ENCODE data around the gene UBTF. TPM values are rescaled to one million over a fixed set of nuclear protein-coding genes. Genes with fewer than 3 reads are reported as not detected.

The UBTF gene
- total RNA-seq, 1 donor from 2014 or later: 23.7 TPM

- Histone ChIP-seq H3K9ac (no peak overlapping the region), H3K4me1 (no peaks in the 10 kb centered on the region), H3K27ac (no peak overlapping the region), H3K27me3 (no peaks in the 10 kb centered on the region), H3K36me3 (no peaks in the 10 kb centered on the region), H3K4me2 (no peak overlapping the region), H4K20me1 (ENCODE audit: low read depth) (no peaks in the 10 kb centered on the region), H3K79me2 (ENCODE audit: low read depth) (peaks cover 26% of the 10 kb centered on the region), H3K9me3 (ENCODE audit: low read depth) (no peaks in the 10 kb centered on the region), H3K4me3 (no peak overlapping the region), H3F3A (ENCODE audit: low read depth) (no peaks in the 10 kb centered on the region), H2AFZ (replicated peaks) (no peak overlapping the region)
- DNase-seq (ENCODE audit: low spot score): no peak
- no peak for TF ChIP-seq EZH2phosphoT487 (IDR thresholded peaks at IDR 0.05)
- no peak for TF ChIP-seq EZH2 (IDR thresholded peaks at IDR 0.05)
- no peak for TF ChIP-seq CTCF (IDR thresholded peaks at IDR 0.05)
- Mint-ChIP-seq H3K4me1 (no peaks in the 10 kb centered on the region), H3K4me3 (no peak overlapping the region), H3K27me3 (ENCODE audit: insufficient read depth, low read depth) (no peaks in the 10 kb centered on the region), H3K9me3 (no peaks in the 10 kb centered on the region), H3K27ac (no peak overlapping the region), H3K36me3 (peaks cover 21% of the 10 kb centered on the region)
Measured at GRCh38 chr17:44155488-44155887, 64.0 kb downstream of the UBTF start.

Small RNA genes lying within 50 kb of the gene (microRNA-seq; reads per million reads assigned to microRNA genes)
- not detected for gene MIR6782

Small RNA genes lying within 50 kb of the gene (small RNA-seq; reads per million reads assigned to genes)
- not detected for gene MIR6782

Other genes starting within 250 kb of the UBTF start
- gene NAGS, start 215.1 kb downstream of the UBTF start, total RNA-seq (ENCODE audit: low replicate concordance): 1.8 and 2.2 TPM in 2 replicates
- 33.8 and 55.9 TPM in 2 replicates for gene TMEM101, start 204.7 kb downstream of the UBTF start, total RNA-seq (ENCODE audit: low replicate concordance)
- gene LSM12, start 153.0 kb downstream of the UBTF start, total RNA-seq (ENCODE audit: low replicate concordance): 69.6 and 76.7 TPM in 2 replicates
- 16.6 and 55.1 TPM in 2 replicates for gene G6PC3, start 148.9 kb downstream of the UBTF start, total RNA-seq (ENCODE audit: low replicate concordance)
- gene HDAC5, start 96.0 kb downstream of the UBTF start, total RNA-seq (ENCODE audit: low replicate concordance): 23.6 and 71.0 TPM in 2 replicates
- gene HROB, start 77.7 kb downstream of the UBTF start, total RNA-seq (ENCODE audit: low replicate concordance): 6.5 and 11.0 TPM in 2 replicates
- not detected in 2 replicates for gene ASB16, start 49.0 kb downstream of the UBTF start, total RNA-seq (ENCODE audit: low replicate concordance)
- gene TMUB2, start 32.7 kb downstream of the UBTF start, total RNA-seq (ENCODE audit: low replicate concordance): 16.6 and 26.3 TPM in 2 replicates
- gene ATXN7L3, start 19.8 kb downstream of the UBTF start, total RNA-seq (ENCODE audit: low replicate concordance): 38.9 and 73.6 TPM in 2 replicates
- gene SLC4A1, start 48.5 kb upstream of the UBTF start, total RNA-seq (ENCODE audit: low replicate concordance): not detected in 2 replicates
- gene RUNDC3A, start 88.9 kb upstream of the UBTF start, total RNA-seq (ENCODE audit: low replicate concordance): 0.09 and 0.58 TPM in 2 replicates
- 61.2 and 146 TPM in 2 replicates for gene SLC25A39, start 105.1 kb upstream of the UBTF start, total RNA-seq (ENCODE audit: low replicate concordance)
- gene GRN, start 125.6 kb upstream of the UBTF start, total RNA-seq (ENCODE audit: low replicate concordance): 28.2 and 98.6 TPM in 2 replicates
- gene FAM171A2, start 144.2 kb upstream of the UBTF start, total RNA-seq (ENCODE audit: low replicate concordance): 18.1 and 68.1 TPM in 2 replicates
- gene ITGA2B, start 170.0 kb upstream of the UBTF start, total RNA-seq (ENCODE audit: low replicate concordance): 4.7 and 8.0 TPM in 2 replicates

Data from neural progenitor cell (in vitro differentiated cells).